KOPT-K1 (cell line): Measurements from ENCODE around the gene CST8.

Source experiments
- H3K27ac ChIP-seq: fragments of 200-600 bp; sonication (generic); 2 replicates; pipeline ENCODE4 v1.5.1; 2016; ENCODE audit warnings: antibody characterized with exemption, mild to moderate bottlenecking, low read depth, low read length; ENCODE audit not compliant: poor library complexity, severe bottlenecking
- H3K36me3 ChIP-seq: fragments of 200-600 bp; sonication (generic); 2 replicates; pipeline ENCODE4 v1.5.1; 2017; ENCODE audit warnings: antibody characterized with exemption, mild to moderate bottlenecking, low read length, moderate library complexity; ENCODE audit not compliant: insufficient read depth
- H3K9me3 ChIP-seq: fragments of 200-600 bp; sonication (generic); 2 replicates; pipeline ENCODE4 v1.5.1; 2017; ENCODE audit warnings: antibody characterized with exemption, low read length, mild to moderate bottlenecking; ENCODE audit not compliant: insufficient read depth, poor library complexity, severe bottlenecking

The CST8 gene

DNA sequence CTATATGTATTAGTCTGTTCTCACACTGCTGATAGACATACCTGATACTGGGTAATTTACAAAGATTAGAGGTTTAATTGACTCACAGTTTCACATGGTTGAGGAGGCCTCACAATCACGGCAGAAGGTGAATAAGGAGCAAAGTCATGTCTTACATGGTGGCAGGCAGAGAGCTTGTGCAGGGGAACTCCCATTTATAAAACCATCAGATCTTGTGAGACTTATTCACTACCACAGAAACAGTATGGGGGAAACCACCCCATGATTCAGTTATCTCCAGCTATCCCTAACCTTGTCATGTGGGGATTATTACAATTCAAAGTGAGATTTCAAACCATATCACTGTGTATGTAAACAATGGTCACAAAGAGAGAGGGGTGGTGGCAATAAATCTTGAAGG lies 6.6 kb downstream of the CST8 start:
- H3K36me3 ChIP-seq, result no peaks in the 10 kb centered on the region
- peaks cover 16% of the 10 kb centered on the region for H3K9me3 ChIP-seq
- H3K27ac ChIP-seq, result no peak overlapping the region

DNA sequence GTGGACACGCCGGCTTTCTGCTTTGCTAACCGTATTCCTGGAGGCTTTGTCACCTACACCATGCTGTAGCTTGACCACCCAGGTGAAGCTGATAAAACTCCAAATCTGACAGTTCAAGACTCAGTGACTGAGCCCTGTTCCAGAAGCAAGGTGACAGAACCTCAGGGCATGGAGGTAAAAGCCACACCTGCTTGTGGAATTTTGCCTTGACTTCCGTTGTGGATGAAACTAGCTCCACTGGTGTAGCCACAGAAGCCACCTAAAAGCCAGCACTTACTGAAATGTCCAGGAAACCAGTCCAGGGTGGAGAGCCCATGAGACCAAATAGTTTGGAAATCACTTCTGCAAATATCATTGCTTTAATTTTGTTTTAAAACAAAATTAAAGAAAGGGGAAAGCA lies 11.0 kb downstream of the CST8 start:
- Histone ChIP-seq H3K36me3 (no peaks in the 10 kb centered on the region), H3K9me3 (peaks cover 7% of the 10 kb centered on the region), H3K27ac (no peak overlapping the region)

GRCh38 chr20:23503649-23504048 lies 12.7 kb downstream of the CST8 start:
- no peak overlapping the region for H3K27ac ChIP-seq
- no peaks in the 10 kb centered on the region for H3K36me3 ChIP-seq
- H3K9me3 ChIP-seq, result no peaks in the 10 kb centered on the region

- no peaks in the 10 kb centered on the region for H3K36me3 ChIP-seq
- H3K9me3 ChIP-seq, result no peaks in the 10 kb centered on the region
- no peak overlapping the region for H3K27ac ChIP-seq
Observed at GRCh38 chr20:23507346-23507745, 16.4 kb downstream of the CST8 start.

GRCh38 chr20:23508449-23509229 lies 17.7 kb downstream of the CST8 start:
- H3K27ac ChIP-seq, result no peak overlapping the region
- H3K36me3 ChIP-seq, result no peaks in the 10 kb centered on the region
- no peaks in the 10 kb centered on the region for H3K9me3 ChIP-seq

GRCh38 chr20:23509247-23509913 lies 18.5 kb downstream of the CST8 start:
- Histone ChIP-seq H3K27ac (no peak overlapping the region), H3K9me3 (no peaks in the 10 kb centered on the region), H3K36me3 (no peaks in the 10 kb centered on the region)

GRCh38 chr20:23510000-23510590 lies 19.2 kb downstream of the CST8 start:
- Histone ChIP-seq H3K27ac (no peak overlapping the region), H3K9me3 (no peaks in the 10 kb centered on the region), H3K36me3 (no peaks in the 10 kb centered on the region)

DNA sequence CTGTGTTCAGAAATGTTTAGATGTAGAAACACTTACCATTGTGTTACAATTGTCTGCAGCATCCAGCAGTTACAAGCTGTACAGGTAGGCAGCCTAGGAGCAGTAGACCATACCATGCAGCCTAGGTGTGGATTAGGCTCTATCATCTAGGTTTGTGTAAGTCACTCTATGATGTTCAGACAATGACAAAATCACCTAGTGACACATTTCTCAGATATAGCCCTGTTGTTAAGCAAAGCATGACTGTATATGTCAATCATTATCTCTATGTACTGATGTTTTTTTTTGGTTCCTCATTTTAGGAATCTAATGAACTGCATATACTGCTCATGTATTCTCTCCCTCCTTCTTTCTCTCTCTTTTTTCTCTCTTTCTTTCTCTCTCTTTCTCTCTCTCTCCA lies 22.2 kb downstream of the CST8 start:
- no peak overlapping the region for H3K27ac ChIP-seq

GRCh38 chr20:23514848-23515247 lies 23.9 kb downstream of the CST8 start:
- H3K9me3 ChIP-seq, result no peaks in the 10 kb centered on the region
- no peaks in the 10 kb centered on the region for H3K36me3 ChIP-seq
- no peak overlapping the region for H3K27ac ChIP-seq

More for the DNA sequence above, 22.2 kb downstream of the CST8 start:
- Histone ChIP-seq H3K36me3 (no peaks in the 10 kb centered on the region), H3K9me3 (no peaks in the 10 kb centered on the region)

- H3K27ac ChIP-seq, result no peak overlapping the region
- no peaks in the 10 kb centered on the region for H3K36me3 ChIP-seq
- H3K9me3 ChIP-seq, result no peaks in the 10 kb centered on the region
Observed at GRCh38 chr20:23515250-23515939, 24.5 kb downstream of the CST8 start.

GRCh38 chr20:23517719-23518118 lies 26.8 kb downstream of the CST8 start:
- Histone ChIP-seq H3K27ac (no peak overlapping the region), H3K36me3 (no peaks in the 10 kb centered on the region), H3K9me3 (peaks cover 4% of the 10 kb centered on the region)

- Histone ChIP-seq H3K9me3 (peaks cover 4% of the 10 kb centered on the region), H3K36me3 (no peaks in the 10 kb centered on the region), H3K27ac (no peak overlapping the region)
Observed at GRCh38 chr20:23519556-23519955, 28.6 kb downstream of the CST8 start.

GRCh38 chr20:23520185-23520584 lies 29.3 kb downstream of the CST8 start:
- H3K27ac ChIP-seq, result no peak overlapping the region
- no peaks in the 10 kb centered on the region for H3K36me3 ChIP-seq
- peaks cover 4% of the 10 kb centered on the region for H3K9me3 ChIP-seq

DNA sequence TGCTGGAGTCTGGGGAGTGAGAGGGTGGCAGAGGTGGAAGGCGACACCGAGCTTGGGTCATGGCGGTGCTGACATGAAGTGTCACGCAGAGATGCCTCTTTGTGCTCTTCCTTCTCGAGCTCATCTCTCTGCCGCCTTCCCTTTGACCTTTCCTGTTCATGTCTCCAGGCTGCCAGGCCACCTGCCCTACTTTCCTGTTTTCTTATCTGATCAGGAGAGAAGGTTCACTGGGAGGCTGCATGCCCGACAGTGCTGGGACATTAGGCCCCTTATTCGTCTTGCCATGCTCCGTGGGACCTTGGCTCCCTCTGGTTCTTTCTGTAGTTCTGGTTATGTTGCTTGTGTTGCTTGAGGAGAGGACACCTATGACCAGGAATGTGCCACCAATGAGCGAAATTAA lies 33.2 kb downstream of the CST8 start:
- peaks cover 15% of the 10 kb centered on the region for H3K9me3 ChIP-seq
- H3K36me3 ChIP-seq, result no peaks in the 10 kb centered on the region
- no peak overlapping the region for H3K27ac ChIP-seq

DNA sequence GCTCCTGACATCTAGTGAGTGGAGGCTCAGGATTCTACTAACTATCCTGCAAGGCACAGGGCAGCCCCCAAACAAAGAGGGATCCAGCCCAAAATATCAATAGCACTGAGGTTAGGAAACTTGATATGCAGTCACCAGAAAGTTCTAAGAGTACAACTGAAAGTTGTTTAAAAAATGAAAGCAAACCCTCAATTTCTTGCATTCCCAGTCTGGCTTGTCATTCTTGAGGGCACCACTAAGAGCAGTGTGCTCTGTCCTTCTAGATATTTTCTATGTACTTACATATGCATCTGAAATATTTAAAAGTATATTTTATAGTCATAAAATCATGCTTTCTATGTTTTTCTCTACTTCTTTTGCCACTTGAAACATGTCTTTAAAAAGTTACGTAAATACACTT lies 35.9 kb downstream of the CST8 start:
- Histone ChIP-seq H3K27ac (no peak overlapping the region), H3K36me3 (no peaks in the 10 kb centered on the region), H3K9me3 (peaks cover 11% of the 10 kb centered on the region)
